Measurements from ENCODE around the gene TIPIN.
"Not testable (repeated sequence)": the region's sequence is repeated elsewhere in the genome, so short reads cannot be mapped to it uniquely, and the experiment has no call there.

TIPIN gene

DNA sequence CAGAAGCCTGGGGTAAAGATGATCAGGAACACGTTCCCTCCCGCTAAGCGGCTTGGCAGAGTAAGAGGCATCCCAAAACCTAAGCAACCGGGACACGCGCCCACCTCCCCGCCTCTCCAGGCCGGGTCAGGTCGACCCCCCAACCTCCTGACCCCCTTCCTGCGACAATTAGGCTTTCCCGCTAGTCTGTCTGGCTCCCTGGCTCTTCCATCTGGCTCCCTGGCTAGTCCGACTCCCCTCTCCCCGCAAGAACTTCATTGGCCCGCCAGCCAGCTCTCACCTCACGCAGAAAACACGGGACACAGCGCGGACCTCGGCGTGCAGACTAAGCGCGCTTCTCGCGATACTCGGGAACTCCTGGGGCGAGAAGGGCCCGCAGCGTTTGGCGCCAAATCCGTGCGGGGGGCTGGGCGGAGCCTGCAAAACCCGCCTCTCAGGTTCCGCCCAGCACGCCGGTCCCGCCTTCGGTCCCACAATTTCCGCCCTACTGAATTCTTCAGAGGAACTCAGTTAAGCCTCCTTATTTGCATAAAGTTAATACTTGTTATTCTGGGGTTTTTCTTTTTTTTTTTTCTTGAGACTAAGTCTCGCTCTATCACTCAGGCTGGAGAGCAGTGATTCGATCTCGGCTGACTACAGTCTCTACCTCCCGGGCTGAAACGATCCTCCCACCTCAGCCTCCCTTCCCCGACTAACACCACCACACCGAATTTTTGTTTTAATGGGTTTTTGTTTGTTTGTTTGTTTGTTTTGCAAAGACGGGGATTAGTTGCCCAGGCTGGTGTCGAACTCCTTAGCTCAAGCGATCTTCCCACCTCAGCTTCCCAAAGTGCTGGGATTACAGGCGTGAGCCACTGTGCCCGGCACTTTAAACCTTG lies at the start of gene TIPIN:
Gene TIPIN, minus strand, starts transcription at position 327 of the 878 bp plus-strand sequence. CDS start 3,738 bp downstream, outside the sequence.
- peak within 1 kb of the TSS; percentile 89 for H3K4me3 ChIP-seq (ENCODE audit: low read depth, low read length)

DNA sequence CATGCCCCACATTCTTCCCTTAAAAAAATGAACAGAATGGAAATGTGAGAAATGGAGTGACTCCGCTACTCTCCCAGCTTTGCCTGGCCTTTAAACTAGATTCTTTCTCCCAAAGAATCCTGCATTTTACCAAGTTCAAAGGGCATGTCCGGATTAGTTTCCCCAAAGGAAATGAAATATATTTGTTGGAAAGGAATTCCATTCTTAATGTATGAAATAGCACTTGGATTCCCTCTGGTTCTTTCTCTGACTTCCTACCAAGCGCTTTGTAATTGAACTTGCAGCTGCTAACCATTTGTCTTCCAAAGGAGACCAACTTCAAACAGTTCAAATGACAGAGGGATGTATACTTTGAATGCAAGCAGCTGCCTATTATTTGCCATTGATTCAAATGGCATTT lies 49.1 kb upstream of the TIPIN start:
- H3K4me3 ChIP-seq (ENCODE audit: low read depth, low read length), result no peak overlapping the region

GRCh38 chr15:66405007-66405406 lies 48.5 kb upstream of the TIPIN start:
- H3K4me3 ChIP-seq (ENCODE audit: low read depth, low read length), result no peak overlapping the region

DNA sequence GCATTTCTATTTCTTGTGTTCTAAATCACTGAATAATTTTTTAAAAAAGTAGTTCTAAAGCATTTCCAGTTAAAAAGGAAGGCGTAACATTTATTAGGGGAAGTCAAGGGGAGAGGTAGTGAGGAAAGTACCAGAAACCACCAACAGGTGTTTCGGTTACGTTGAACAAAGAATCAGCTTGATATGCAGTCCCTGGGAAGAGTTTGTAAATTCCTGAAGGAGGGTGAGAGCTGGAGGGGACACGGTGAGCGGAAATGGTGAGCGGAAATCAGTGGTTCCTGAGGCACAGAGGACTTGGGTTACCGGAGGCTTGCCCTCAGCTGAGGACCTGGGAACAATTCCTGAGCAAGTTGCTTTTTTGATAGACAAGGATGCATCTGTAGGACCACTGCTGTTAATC lies 48.0 kb upstream of the TIPIN start:
- no peak overlapping the region for H3K4me3 ChIP-seq (ENCODE audit: low read depth, low read length)

DNA sequence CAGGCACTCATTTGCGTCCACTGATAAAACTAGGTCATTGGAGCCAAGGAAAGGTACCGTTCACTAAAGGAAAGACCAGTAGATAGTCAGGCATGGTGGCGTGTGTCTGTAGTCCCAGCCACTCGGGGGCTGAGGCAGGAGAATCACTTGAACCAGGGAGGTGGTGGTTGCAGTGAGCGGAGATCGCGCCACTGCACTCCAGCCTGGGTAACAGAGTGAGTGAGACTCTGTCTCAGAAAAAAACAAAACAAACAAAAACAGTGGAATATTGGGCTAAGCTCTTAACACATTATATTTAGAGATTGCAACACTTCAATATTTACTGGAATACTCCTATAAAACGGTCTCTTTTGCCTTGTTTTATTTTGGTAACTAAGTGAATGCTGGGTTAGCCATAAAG lies 47.6 kb upstream of the TIPIN start:
- no peak overlapping the region for H3K4me3 ChIP-seq (ENCODE audit: low read depth, low read length)

GRCh38 chr15:66403323-66403722 lies 46.8 kb upstream of the TIPIN start:
- no peak overlapping the region for H3K4me3 ChIP-seq (ENCODE audit: low read depth, low read length)

- no peak overlapping the region for H3K4me3 ChIP-seq (ENCODE audit: low read depth, low read length)
Observed at GRCh38 chr15:66402761-66403284, 46.3 kb upstream of the TIPIN start.

- no peak overlapping the region for H3K4me3 ChIP-seq (ENCODE audit: low read depth, low read length)
Observed at GRCh38 chr15:66401130-66402021, 44.9 kb upstream of the TIPIN start.

DNA sequence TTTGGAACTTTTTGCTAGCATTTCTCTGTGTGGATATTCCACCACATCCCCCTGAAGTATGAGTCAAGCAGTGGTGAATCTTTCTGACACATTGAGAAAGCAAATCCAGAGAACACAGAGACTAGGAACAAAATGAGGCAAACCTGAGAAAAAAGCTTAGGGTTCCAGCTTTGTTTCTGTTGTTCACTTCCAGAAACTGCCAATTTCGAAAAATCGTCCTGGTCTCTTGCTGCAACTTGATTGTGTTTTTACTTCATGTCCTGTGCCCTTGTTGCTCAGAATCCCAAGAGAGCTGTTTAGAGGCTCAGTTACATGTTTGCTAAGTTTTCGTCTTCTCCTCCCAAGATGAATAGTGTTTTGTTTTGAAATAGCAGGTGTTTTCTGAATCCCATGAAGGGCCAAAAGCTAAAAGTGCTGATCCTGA lies 43.9 kb upstream of the TIPIN start:
- H3K4me3 ChIP-seq (ENCODE audit: low read depth, low read length), result no peak overlapping the region

- no peak overlapping the region for H3K4me3 ChIP-seq (ENCODE audit: low read depth, low read length)
Observed at GRCh38 chr15:66399276-66399675, 42.8 kb upstream of the TIPIN start.

- H3K4me3 ChIP-seq (ENCODE audit: low read depth, low read length), result no peak overlapping the region
Observed at GRCh38 chr15:66394915-66395314, 38.4 kb upstream of the TIPIN start.

GRCh38 chr15:66394472-66394871 lies 38.0 kb upstream of the TIPIN start:
- H3K4me3 ChIP-seq (ENCODE audit: low read depth, low read length), result no peak overlapping the region

GRCh38 chr15:66393037-66393436 lies 36.6 kb upstream of the TIPIN start:
- not testable (repeated sequence) for H3K4me3 ChIP-seq (ENCODE audit: low read depth, low read length)

DNA sequence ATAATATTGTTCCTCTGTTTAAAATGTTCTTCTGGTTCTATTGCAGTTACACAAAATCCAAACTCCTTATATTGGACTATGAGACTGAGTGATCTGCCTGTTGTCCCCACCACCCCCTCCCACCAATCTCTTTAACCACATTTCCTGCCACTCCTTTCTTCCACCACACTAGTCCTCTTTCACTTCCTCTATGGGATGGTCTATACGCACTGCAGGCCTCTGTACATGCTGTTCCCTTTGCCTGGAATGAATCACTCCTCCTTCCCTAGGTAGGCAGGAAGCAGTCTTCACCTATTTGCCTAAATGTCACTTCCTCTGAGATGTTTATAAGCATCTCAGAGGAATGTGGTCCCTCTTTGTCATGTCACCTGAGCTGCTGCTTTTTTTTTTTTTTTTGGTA lies 34.2 kb upstream of the TIPIN start:
- no peak overlapping the region for H3K4me3 ChIP-seq (ENCODE audit: low read depth, low read length)

GRCh38 chr15:66389859-66390381 lies 33.4 kb upstream of the TIPIN start:
- H3K4me3 ChIP-seq (ENCODE audit: low read depth, low read length), result no peak overlapping the region

GRCh38 chr15:66389098-66389858 lies 32.8 kb upstream of the TIPIN start:
- no peak overlapping the region for H3K4me3 ChIP-seq (ENCODE audit: low read depth, low read length)

- no peak overlapping the region for H3K4me3 ChIP-seq (ENCODE audit: low read depth, low read length)
Observed at GRCh38 chr15:66388576-66388975, 32.1 kb upstream of the TIPIN start.

- peak overlapping the region; percentile 80 for H3K4me3 ChIP-seq (ENCODE audit: low read depth, low read length)
Observed at GRCh38 chr15:66388043-66388363, 31.5 kb upstream of the TIPIN start.

GRCh38 chr15:66387163-66388042 lies 30.9 kb upstream of the TIPIN start:
- peak overlapping the region; percentile 80 for H3K4me3 ChIP-seq (ENCODE audit: low read depth, low read length)

All from iPS-11a (cell line).